Measurements from ENCODE around the gene ADCY2.

Gene ADCY2

DNA sequence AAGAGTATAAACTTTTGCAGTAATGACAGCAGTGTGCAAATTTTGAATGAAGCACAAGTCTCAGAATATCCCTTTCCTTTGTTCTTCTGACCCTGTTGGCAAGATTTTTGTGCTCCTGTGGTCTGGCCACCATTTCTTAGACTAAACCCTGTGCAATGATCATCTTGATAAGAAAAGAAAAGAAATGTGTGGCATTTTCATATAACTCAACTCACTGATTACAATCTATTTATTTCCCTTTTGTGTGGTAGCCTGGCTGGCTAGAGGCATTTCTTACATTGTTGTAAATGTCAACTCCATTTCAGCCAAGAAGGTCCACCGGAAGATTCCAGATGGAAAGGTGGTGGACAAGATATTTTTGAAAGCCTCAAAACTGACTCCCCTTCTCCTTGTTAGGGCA lies 41.9 kb downstream of the ADCY2 start:
- no peak for DNase-seq (ENCODE audit: low read depth)

DNA sequence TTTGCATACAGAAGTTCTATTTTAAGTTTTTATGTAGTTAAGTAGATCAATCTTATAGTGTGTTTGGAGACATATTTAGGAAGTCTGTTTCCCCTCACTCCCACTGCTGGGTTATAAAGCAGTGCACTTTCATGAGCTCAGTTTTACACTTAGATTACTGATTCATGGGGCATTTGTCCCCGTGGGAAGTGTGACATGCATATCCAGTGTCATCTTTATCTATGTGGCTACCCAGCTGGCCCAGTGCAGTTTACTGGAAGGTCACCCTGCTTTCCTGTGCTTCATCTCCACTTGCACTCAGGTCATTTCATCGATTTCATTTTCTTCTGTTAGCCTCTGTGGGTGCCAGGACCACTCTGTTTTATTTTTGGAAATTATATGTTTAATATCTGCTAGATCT lies 49.1 kb downstream of the ADCY2 start:
- no peak for DNase-seq (ENCODE audit: low read depth)

GRCh38 chr5:7445831-7446230 lies 49.9 kb downstream of the ADCY2 start:
- DNase-seq (ENCODE audit: low read depth): no peak

DNA sequence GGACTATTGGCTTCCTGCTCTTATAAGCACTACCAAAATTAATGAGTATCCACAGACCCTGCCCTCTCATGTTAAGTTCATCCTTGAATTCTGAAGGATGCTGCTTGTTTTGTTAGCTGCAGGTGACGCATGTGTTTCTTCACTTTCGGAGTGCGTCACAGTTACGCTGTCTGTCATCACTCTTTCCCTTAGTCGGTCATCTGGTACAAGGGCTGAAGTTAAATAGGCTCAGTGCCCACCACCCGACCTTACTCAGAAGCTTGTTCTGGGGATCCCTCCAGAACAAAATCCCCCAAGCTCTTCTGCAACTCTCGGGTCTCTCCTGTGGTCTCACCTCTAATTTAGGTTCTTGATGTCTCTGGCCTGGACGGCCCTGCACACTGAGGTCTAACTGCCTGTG lies 51.0 kb downstream of the ADCY2 start:
- DNase-seq (ENCODE audit: low read depth): no peak

DNA sequence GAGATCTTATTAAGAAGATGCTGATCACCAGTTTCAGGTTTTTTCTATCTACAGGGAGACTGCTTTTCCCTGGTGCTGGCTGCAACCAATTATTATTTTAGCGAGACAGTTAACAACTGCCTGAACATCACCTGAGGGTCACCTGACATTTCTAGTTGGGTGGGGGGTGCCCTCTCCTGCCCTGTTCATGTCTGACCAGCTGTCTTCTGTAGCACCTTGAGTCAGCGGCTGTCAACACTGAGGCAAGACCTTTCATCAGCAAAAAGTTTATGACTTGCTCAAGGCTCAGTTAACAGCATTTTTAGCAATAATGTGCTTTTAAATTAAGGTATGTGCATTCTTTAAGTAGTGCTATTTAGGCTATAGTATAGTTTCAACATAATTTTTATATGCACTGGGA lies 58.0 kb downstream of the ADCY2 start:
- no peak for DNase-seq (ENCODE audit: low read depth)

GRCh38 chr5:7456206-7456605 lies 60.3 kb downstream of the ADCY2 start:
- DNase-seq (ENCODE audit: low read depth): no peak

- DNase-seq (ENCODE audit: low read depth): no peak
Observed at GRCh38 chr5:7461371-7461770, 65.4 kb downstream of the ADCY2 start.

DNA sequence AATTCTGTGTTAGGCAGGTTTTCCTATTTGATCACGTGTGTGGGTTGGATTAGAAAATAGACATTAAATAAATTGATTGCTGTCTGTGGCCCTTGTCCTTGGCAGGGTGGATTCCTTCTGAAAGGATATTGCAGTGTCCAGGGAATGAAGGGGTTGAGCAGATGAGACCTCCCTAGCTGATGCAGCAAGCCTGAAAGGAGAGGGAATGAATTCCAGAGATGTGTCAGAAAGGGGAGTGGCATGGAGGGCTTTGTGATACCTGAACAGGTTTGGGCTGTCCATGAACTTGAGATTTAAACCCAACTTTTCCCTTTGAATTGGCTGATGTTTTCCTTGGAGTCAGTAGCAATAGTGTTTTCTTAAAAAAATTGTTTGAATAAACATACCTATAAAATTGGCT lies 66.8 kb downstream of the ADCY2 start:
- DNase-seq (ENCODE audit: low read depth): no peak

DNA sequence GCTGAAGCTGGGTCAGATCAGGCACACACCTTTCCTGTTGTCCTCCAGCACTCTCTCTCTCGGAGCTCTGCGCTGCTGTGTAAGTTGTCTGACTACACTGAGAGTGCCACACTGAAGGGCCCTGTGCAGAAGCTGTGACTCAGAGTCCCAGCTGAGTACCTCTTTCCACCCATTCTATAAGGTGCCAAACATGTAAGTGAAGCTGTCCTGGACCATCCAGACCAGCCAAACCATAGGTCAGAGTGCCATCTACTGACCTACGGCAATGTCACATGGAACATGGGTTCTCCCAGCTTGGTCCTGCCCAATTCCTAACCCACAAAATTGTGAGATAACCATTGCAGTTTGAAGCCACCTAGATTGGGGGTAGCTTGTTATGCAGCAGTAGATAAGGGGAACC lies 68.2 kb downstream of the ADCY2 start:
- no peak for DNase-seq (ENCODE audit: low read depth)

DNA sequence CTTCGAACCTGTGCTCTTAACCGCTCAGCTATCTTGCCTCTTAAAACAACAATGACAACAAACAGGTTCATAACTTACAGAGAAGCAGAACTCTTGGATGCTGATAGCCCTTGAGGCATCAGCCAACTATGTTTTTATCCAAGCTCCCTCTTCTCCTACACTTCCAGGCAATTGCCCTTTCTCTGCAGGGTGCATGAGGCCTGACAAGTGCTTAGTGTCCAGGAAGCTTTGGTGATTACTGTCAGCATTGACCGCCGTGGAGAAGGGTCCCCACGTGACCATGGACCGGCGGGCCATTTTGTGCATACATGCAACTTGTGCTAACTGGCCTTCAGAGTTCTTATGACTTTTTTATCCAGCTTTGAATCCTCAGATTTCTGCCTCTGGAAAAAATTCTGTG lies 71.2 kb downstream of the ADCY2 start:
- no peak for DNase-seq (ENCODE audit: low read depth)

DNA sequence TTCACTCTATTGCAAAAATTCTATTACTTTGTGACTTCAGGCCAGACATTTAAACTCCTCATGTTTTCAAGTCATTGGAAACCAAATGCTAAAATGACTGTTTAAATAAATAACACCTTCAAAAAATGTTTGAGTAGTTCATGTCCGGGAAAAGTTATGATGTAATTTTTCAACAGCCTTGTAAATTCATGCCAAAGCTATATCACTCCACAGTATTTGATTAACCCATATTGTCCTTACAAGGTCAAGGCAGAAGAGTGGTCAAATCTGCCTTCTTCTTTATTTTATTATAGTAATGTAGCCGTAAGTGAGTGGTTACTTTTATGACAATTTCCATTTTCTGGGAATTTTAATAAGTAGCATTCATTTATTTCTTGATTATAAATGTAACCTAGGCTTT lies 72.8 kb downstream of the ADCY2 start:
- no peak for DNase-seq (ENCODE audit: low read depth)

DNA sequence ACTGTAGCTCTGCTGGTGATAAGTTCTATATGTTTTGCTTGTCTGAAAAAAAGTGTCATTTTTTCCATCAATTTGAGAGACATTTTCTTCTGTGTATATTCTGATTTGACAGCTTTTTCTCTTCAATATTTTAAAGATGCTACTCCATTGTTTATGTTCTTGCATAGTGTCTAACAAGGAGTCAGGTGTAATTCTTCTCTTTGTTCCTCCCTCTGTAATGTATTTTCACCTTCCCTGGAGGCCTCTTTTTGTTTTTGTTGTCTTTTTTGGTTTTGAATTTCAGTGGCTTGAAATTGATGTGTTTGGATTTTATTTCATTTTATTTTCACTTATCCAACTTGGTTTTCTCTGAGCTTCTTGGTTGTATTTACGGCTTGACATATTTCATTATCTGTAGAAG lies 75.8 kb downstream of the ADCY2 start:
- DNase-seq (ENCODE audit: low read depth): no peak

DNA sequence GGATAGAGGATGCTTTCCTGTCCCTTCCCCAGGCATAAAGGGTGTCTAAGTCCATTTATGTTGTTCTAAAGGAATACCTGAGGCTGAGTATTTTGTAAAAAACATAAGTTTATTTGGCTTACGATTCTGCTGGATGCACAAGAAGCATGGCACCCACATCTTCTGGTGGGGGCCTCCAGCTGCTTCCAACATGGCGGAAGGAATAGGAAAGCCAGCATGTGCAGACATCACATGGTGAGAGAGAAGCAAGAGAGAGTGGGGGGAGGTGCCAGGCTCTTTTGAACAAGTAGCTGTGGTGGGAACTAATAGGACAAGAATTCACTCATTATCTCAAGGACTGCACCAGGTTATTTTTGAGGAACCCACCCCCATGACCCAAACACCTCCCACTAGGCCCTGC lies 77.2 kb downstream of the ADCY2 start:
- DNase-seq (ENCODE audit: low read depth): no peak

GRCh38 chr5:7473668-7474215 lies 77.8 kb downstream of the ADCY2 start:
- no peak for DNase-seq (ENCODE audit: low read depth)

DNA sequence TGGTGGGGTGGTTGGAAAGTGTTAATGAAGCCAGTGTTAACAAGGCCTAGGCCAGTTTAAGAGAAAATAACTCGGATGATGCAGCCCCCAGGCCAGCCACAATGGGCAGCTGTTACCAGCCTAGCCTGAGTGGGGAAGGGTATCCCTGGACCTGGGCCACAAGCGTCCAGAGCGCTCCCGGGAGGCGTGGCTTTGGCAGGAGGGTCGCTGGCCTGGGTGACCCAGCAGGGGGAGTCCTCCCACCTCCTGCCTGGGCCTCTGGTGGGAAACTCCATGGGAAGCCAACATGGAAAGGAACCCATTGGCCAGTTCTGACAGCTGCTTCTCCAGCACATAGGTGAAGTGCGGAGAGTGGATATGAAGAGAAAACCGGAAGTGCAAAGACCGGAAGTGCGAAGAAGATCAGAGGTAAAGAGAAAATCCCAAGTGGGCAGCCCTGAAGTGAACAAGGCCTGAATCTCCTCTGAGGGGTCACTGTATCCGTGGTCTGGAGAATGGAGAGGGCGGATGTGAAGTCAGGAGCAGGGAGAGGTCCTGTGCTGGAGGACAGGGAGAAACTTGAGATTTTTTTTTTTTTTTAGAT lies 79.0 kb downstream of the ADCY2 start:
- DNase-seq (ENCODE audit: low read depth): no peak

GRCh38 chr5:7478459-7478858 lies 82.5 kb downstream of the ADCY2 start:
- DNase-seq (ENCODE audit: low read depth): no peak

DNA sequence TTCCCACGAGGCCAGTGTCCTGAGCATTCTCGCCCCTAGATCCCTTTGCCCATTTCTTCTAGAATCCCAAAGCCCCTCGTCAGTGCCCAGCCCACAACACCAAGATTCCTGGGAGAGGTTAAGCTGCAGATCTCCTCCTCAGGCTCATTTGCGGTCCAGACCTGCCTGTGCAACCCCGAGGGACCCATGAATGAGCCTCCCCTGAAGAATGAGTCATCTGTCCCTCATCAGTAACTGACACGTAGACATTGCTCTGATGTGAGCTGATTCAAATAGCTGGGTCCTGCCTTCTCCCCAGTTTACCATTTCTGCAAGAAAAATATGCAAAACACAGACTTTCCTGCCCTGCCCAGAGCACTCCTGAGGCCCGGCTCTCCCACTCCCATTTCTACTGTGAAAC lies 92.8 kb downstream of the ADCY2 start:
- no peak for DNase-seq (ENCODE audit: low read depth)

DNA sequence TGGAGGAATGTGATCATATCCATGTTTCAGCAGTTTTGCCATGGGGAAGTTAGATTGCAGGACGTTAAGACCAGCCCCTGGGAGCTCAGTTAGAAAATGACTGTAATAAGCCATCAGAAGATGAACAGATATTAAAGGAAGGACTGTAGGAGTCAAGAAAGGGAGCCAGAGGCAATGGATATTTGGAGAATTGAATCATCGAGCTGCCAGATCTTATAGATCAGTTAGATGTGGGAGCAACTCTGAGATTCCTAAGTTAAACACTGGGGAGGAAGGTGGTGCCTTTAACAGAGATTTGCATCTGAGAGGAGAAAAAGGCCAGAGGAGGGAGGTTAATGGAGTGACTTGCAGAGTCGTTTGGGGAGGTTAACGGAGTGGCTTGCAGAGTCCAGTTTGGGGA lies 96.4 kb downstream of the ADCY2 start:
- no peak for DNase-seq (ENCODE audit: low read depth)

DNA sequence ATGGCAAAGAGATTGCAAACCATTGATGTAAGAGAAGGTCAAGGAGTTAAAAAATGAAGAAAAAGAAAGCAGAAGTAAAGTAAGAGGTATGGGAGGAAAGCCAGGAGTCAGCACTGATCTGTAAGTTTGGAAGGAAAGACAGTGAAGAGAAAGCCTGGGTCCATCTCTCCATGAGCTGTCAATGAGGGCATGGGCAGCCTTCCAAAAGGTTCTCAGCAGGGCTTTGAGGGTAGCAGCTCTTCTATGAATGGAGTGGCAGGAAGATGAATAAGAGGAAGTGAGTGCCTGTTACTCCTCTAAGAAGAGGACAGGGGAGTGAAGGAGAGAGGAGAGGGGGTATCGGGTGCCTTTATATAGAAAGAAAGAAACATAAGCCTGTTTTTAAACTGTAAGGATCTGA lies 97.1 kb downstream of the ADCY2 start:
- DNase-seq (ENCODE audit: low read depth): no peak

- no peak for DNase-seq (ENCODE audit: low read depth)
Observed at GRCh38 chr5:7493622-7494021, 97.7 kb downstream of the ADCY2 start.

DNA sequence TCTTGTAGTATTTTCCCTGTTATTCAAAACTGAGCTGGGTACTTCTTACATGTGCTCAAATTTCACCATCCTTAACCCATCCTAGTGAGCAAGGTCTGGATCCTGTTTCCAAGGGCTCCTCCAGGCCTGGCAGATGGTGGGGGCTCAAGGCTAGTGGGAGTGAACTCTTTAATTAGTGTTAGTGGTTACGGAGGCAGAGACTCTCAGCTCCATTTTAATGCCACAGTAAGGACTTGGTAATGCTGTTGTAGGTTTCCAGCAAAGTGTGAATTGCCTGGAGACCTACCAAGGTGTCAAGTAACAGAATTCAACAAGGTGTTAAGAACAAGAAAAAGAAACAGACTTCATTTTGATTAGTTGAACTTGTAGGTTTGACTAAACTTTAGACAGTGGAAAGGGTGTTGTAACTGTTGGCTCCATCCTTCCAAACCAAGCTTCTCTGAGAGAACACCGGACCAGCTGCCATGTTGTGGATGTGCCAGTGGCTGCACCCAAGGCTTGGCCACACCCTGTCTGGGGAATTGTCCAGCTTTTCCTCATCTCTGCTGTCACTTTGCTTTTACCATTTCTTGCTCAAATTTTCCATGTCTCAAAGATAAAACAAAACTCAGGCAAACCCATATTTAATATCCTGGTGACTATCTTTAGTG lies 98.7 kb downstream of the ADCY2 start:
- no peak for DNase-seq (ENCODE audit: low read depth)

DNA sequence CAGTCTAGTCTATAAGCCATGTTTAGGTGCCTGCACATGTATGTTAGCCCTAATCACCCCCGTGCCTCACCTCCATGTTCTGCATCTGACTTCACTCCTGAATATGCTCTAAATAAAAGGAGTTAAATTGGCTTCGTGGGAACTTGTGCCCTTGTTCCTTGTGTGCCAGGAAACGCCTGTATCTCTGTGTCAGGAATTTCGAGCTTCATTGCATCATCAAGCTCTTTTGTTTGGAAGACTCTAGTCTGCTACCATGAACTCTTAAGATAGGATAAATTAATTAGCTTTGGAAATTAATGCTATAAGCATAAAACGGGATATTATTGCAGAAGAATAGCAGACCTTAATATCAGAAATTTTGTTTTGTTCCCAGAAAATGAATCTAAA lies 99.2 kb downstream of the ADCY2 start:
- no peak for DNase-seq (ENCODE audit: low read depth)

GRCh38 chr5:7500256-7500655 lies 104.3 kb downstream of the ADCY2 start:
- DNase-seq (ENCODE audit: low read depth): no peak

- DNase-seq (ENCODE audit: low read depth): no peak
Observed at GRCh38 chr5:7501061-7501460, 105.1 kb downstream of the ADCY2 start.
